Activated CD4-positive, alpha-beta memory T cell treated with anti-CD3 and anti-CD28 coated beads for 36 hours (primary cell): ENCODE data around the gene MARK1. TPM values are rescaled to one million over a fixed set of nuclear protein-coding genes. Genes with fewer than 3 reads are reported as not detected.

Experiments
- CTCF ChIA-PET: fragments of 350-600 bp; sonication (Branson Sonifier 250); formaldehyde crosslinking; loops from one replicate; lab custom pipeline; 2021; ENCODE audit warnings: antibody characterized with exemption, inconsistent platforms; lab: Charles Lee
- POLR2A ChIA-PET: fragments of 350-600 bp; sonication (Branson Sonifier 250); formaldehyde crosslinking; loops from one replicate; lab custom pipeline; 2021; ENCODE audit warnings: antibody characterized with exemption; lab: Charles Lee
- DNase-seq: peaks from one replicate; pipeline ENCODE4 v3.0.0-alpha.2; 2020
- H3K27ac Mint-ChIP-seq: one replicate; pipeline ENCODE4 v1.8.0; 2021; ENCODE audit warnings: mixed read lengths
- H3K27me3 Mint-ChIP-seq: one replicate; pipeline ENCODE4 v1.8.0; 2021; ENCODE audit warnings: mixed read lengths
- H3K36me3 Mint-ChIP-seq: one replicate; pipeline ENCODE4 v1.8.0; 2021; ENCODE audit warnings: mixed read lengths
- H3K4me1 Mint-ChIP-seq: one replicate; pipeline ENCODE4 v1.8.0; 2021; ENCODE audit warnings: low read depth, mixed read lengths
- H3K4me3 Mint-ChIP-seq: one replicate; pipeline ENCODE4 v1.8.0; 2021; ENCODE audit warnings: mild to moderate bottlenecking, mixed read lengths
- H3K9me3 Mint-ChIP-seq: one replicate; pipeline ENCODE4 v1.8.0; 2021; ENCODE audit warnings: mixed read lengths
- intact Hi-C: fragments of 100-400 bp; cut with micrococcal nuclease; formaldehyde crosslinking; loops from one replicate; pipeline ENCODE4 v1.15.1; 2023
- total RNA-seq, 2 experiments: library from RNA; stranded (reverse); gene quantifications; one replicate each; pipeline ENCODE4 v1.2.3, GENCODE V29; 2021

Gene MARK1
- total RNA-seq = not detected

GRCh38 chr1:220527908-220528678, at the start of gene MARK1:
Gene MARK1 (plus strand): TSS chr1:220528136. CDS start chr1:220528823, 687 bp downstream.
- H3K36me3 Mint-ChIP-seq = peaks cover 4% of the 10 kb centered on the region
- peak within 1 kb of the TSS; percentile 75 for H3K4me3 Mint-ChIP-seq
- no peaks in the 10 kb centered on the region for H3K9me3 Mint-ChIP-seq
- H3K4me1 Mint-ChIP-seq = peaks cover 11% of the 10 kb centered on the region
- no peak within 1 kb of the TSS for H3K27ac Mint-ChIP-seq
- POLR2A ChIA-PET = no interaction called here
- intact Hi-C loops = loop anchor here (5.0 kb wide), 1 partner anchor 164 kb away; the partner anchor contains the start of gene C1orf115
- CTCF ChIA-PET = no interaction called here
- peaks cover 55% of the 10 kb centered on the region for H3K27me3 Mint-ChIP-seq
- peak; percentile 20 for DNase-seq

GRCh38 chr1:220483700-220484099, 44.2 kb upstream of the MARK1 start:
- Mint-ChIP-seq H3K4me1 (peaks cover 2% of the 10 kb centered on the region), H3K27ac (no peak overlapping the region), H3K27me3 (peaks cover 5% of the 10 kb centered on the region), H3K9me3 (no peaks in the 10 kb centered on the region), H3K36me3 (no peaks in the 10 kb centered on the region), H3K4me3 (no peak overlapping the region)
- ChIA-PET CTCF (interaction anchor here (0.9 kb wide), 1 partner anchor 188 kb away, joined by 3 read pairs; no protein-coding TSS in a partner anchor), POLR2A (no interaction called here)
- intact Hi-C loops = no loop called here
- DNase-seq = no peak

- POLR2A ChIA-PET = no interaction called here
- intact Hi-C loops = no loop called here
These were observed 43.8 kb upstream of the MARK1 start for GRCh38 chr1:220484135-220484534.

GRCh38 chr1:220485131-220485530, 42.8 kb upstream of the MARK1 start:
- Mint-ChIP-seq H3K27ac (no peak overlapping the region), H3K27me3 (peaks cover 6% of the 10 kb centered on the region), H3K4me1 (peaks cover 2% of the 10 kb centered on the region), H3K4me3 (no peak overlapping the region), H3K36me3 (no peaks in the 10 kb centered on the region), H3K9me3 (no peaks in the 10 kb centered on the region)
- CTCF ChIA-PET = no interaction called here
- POLR2A ChIA-PET = no interaction called here
- DNase-seq = no peak
- intact Hi-C loops = no loop called here

More at GRCh38 chr1:220484135-220484534, 43.8 kb upstream of the MARK1 start:
- H3K4me3 Mint-ChIP-seq = no peak overlapping the region
- no peaks in the 10 kb centered on the region for H3K36me3 Mint-ChIP-seq
- no peak for DNase-seq
- peaks cover 2% of the 10 kb centered on the region for H3K4me1 Mint-ChIP-seq
- no peaks in the 10 kb centered on the region for H3K9me3 Mint-ChIP-seq
- no peak overlapping the region for H3K27ac Mint-ChIP-seq
- H3K27me3 Mint-ChIP-seq = peaks cover 6% of the 10 kb centered on the region
- CTCF ChIA-PET = no interaction called here

GRCh38 chr1:220485791-220486190, 42.1 kb upstream of the MARK1 start:
- no peaks in the 10 kb centered on the region for H3K36me3 Mint-ChIP-seq

GRCh38 chr1:220487297-220487820, 40.6 kb upstream of the MARK1 start:
- DNase-seq = peak; percentile 56
- no peaks in the 10 kb centered on the region for H3K9me3 Mint-ChIP-seq
- no peak overlapping the region for H3K4me3 Mint-ChIP-seq
- ChIA-PET CTCF (no interaction called here), POLR2A (no interaction called here)
- peaks cover 2% of the 10 kb centered on the region for H3K4me1 Mint-ChIP-seq
- intact Hi-C loops = no loop called here
- peaks cover 6% of the 10 kb centered on the region for H3K27me3 Mint-ChIP-seq
- H3K27ac Mint-ChIP-seq = no peak overlapping the region
- no peaks in the 10 kb centered on the region for H3K36me3 Mint-ChIP-seq

More at GRCh38 chr1:220485791-220486190, 42.1 kb upstream of the MARK1 start:
- H3K4me3 Mint-ChIP-seq = no peak overlapping the region
- ChIA-PET CTCF (no interaction called here), POLR2A (no interaction called here)
- peaks cover 6% of the 10 kb centered on the region for H3K27me3 Mint-ChIP-seq
- peaks cover 2% of the 10 kb centered on the region for H3K4me1 Mint-ChIP-seq
- DNase-seq = no peak
- no peaks in the 10 kb centered on the region for H3K9me3 Mint-ChIP-seq
- intact Hi-C loops = no loop called here
- H3K27ac Mint-ChIP-seq = no peak overlapping the region

GRCh38 chr1:220491891-220492290, 36.0 kb upstream of the MARK1 start:
- intact Hi-C loops = no loop called here
- Mint-ChIP-seq H3K4me1 (no peaks in the 10 kb centered on the region), H3K4me3 (no peak overlapping the region), H3K36me3 (no peaks in the 10 kb centered on the region), H3K27ac (no peak overlapping the region), H3K9me3 (no peaks in the 10 kb centered on the region), H3K27me3 (peaks cover 10% of the 10 kb centered on the region)
- CTCF ChIA-PET = no interaction called here
- POLR2A ChIA-PET = no interaction called here
- DNase-seq = no peak

GRCh38 chr1:220497220-220497947, 30.6 kb upstream of the MARK1 start:
- H3K4me1 Mint-ChIP-seq = no peaks in the 10 kb centered on the region
- intact Hi-C loops = no loop called here
- no peak for DNase-seq
- ChIA-PET CTCF (no interaction called here), POLR2A (no interaction called here)
- H3K9me3 Mint-ChIP-seq = no peaks in the 10 kb centered on the region
- peaks cover 12% of the 10 kb centered on the region for H3K27me3 Mint-ChIP-seq
- H3K27ac Mint-ChIP-seq = no peak overlapping the region
- H3K4me3 Mint-ChIP-seq = no peak overlapping the region
- H3K36me3 Mint-ChIP-seq = no peaks in the 10 kb centered on the region

- peaks cover 12% of the 10 kb centered on the region for H3K27me3 Mint-ChIP-seq
- intact Hi-C loops = no loop called here
- H3K36me3 Mint-ChIP-seq = no peaks in the 10 kb centered on the region
- POLR2A ChIA-PET = no interaction called here
- H3K9me3 Mint-ChIP-seq = no peaks in the 10 kb centered on the region
- H3K27ac Mint-ChIP-seq = no peak overlapping the region
- no peaks in the 10 kb centered on the region for H3K4me1 Mint-ChIP-seq
- DNase-seq = no peak
- no peak overlapping the region for H3K4me3 Mint-ChIP-seq
- CTCF ChIA-PET = no interaction called here
These were observed 29.7 kb upstream of the MARK1 start for GRCh38 chr1:220498188-220498587.

- Mint-ChIP-seq H3K4me3 (no peak overlapping the region), H3K27me3 (peaks cover 13% of the 10 kb centered on the region), H3K36me3 (no peaks in the 10 kb centered on the region), H3K27ac (no peak overlapping the region), H3K4me1 (no peaks in the 10 kb centered on the region), H3K9me3 (no peaks in the 10 kb centered on the region)
- DNase-seq = no peak
- intact Hi-C loops = no loop called here
- POLR2A ChIA-PET = no interaction called here
- CTCF ChIA-PET = no interaction called here
These were observed 27.6 kb upstream of the MARK1 start for GRCh38 chr1:220500372-220500771.

GRCh38 chr1:220504329-220504728, 23.6 kb upstream of the MARK1 start:
- Mint-ChIP-seq H3K9me3 (no peaks in the 10 kb centered on the region), H3K36me3 (no peaks in the 10 kb centered on the region), H3K4me3 (no peak overlapping the region), H3K27me3 (peaks cover 7% of the 10 kb centered on the region), H3K27ac (no peak overlapping the region), H3K4me1 (no peaks in the 10 kb centered on the region)
- no peak for DNase-seq
- CTCF ChIA-PET = interaction anchor here (0.6 kb wide), 1 partner anchor 312 kb away, joined by 3 read pairs; no protein-coding TSS in a partner anchor
- POLR2A ChIA-PET = no interaction called here
- intact Hi-C loops = no loop called here

- Mint-ChIP-seq H3K27me3 (peaks cover 8% of the 10 kb centered on the region), H3K36me3 (no peaks in the 10 kb centered on the region), H3K27ac (no peak overlapping the region), H3K4me3 (no peak overlapping the region), H3K9me3 (no peaks in the 10 kb centered on the region), H3K4me1 (no peaks in the 10 kb centered on the region)
- POLR2A ChIA-PET = no interaction called here
- CTCF ChIA-PET = no interaction called here
- intact Hi-C loops = no loop called here
- DNase-seq = no peak
These were observed 20.9 kb upstream of the MARK1 start for GRCh38 chr1:220507085-220507484.
